Stimulated activated CD8-positive, alpha-beta memory T cell treated with anti-CD3 and anti-CD28 coated beads, Interleukin-2, amount 100 ng/mL, for 1 hour (primary cell): ENCODE measurements around the gene EXOC3.
"Not testable (repeated sequence)": the region's sequence is repeated elsewhere in the genome, so short reads cannot be mapped to it uniquely, and the experiment has no call there.

Source experiments
- DNase-seq, 2 donors: peaks; one replicate each; pipeline ENCODE4 v3.0.0-alpha.2; 2020; ENCODE audit warnings: low read depth in 2 of 2

EXOC3 gene

DNA sequence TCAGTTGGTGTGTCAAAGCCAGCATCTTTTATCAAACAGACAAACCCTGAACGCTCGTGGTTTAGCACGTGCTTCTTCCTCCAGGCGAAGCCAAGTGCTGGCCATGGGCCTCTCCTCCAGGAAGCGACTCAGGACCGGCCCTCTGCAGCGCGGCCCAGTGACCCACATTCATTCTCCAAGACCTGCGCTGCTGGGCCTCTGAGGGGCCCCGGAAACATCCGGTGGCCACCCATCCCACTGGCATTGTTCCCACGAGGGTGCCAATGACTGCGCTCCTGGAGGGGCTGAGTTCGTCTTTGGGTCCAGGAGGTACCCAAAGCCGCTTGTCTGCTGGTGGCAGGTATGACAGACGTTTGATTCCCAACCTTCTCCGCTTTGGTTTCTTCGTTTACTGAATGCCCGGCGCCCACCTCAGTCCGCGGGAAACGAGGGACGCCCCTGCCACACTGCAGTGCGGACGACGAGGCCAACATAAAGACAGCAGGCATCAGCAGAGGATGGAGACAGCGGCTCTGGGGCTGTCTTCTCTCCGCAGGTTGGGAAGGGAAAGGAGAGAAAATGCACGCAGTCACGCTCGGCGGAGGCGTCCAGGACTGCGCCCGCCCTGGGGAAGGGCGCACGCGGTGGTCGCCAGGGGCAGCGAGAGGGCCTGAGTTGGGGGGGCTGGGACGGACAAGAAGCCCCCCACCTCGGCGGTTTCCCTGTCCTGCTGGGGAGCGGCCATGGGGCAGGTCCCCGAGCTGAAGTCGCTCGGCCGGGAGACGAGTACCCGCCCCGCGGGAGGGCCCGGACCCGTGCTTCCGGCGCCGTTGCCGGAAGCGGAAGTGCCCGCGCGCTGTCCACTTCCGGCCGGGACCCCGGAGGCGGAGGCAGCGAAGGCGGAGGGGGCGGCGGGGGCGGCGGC is at the start of gene EXOC3:
Gene EXOC3 (plus strand): TSS at position 842 of the 904 bp plus-strand sequence. CDS start 3,030 bp downstream, outside the sequence.
- peak; percentile 53 to 57 for DNase-seq

DNA sequence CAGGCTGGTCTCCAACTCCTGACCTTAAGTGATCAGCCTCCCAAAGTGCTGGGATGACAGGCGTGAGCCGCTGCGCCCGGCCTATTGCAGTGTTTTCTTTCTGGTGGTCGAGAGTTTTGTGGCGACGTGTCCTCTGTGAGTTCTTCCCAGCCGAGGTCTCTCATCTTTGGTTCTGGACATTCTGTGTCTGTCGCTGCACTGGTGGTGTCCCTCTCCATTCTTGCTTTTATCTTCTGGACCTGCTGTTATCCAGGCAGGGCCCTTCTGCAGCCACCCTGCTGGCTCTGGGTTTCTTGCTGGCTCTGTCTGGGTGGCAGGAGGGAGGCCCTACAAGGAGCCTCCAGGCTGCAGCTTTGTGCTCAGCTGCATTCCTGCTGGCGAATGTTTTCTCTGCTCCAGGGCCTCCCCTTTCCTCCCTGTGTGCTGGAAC is 49.1 kb upstream of the EXOC3 start:
- no peak for DNase-seq

DNA sequence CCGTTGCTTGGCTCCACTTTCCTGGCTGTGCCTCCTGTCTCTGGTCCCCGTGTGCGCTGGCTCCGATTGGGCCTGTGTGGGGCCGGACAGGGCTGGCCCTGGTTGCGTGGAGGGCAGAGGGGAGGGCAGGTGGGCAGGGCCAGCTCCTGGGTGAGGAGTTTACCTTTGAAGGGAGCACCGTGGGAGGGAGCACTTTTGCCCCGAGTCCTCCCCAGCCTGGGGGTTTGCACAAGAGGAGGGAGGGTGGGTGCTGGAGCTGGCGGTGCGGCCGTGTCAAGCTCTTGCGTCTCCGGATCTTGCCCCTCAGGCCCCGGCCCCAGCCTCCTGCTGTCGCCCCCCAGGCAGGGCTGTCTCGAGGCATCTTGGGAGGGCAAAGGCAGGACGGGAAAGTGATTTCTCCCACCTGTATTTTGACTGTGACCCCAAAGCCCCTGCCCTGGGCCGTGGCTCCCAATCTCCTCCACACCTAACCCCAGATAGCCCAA is 48.3 kb upstream of the EXOC3 start:
- DNase-seq = no peak

DNA sequence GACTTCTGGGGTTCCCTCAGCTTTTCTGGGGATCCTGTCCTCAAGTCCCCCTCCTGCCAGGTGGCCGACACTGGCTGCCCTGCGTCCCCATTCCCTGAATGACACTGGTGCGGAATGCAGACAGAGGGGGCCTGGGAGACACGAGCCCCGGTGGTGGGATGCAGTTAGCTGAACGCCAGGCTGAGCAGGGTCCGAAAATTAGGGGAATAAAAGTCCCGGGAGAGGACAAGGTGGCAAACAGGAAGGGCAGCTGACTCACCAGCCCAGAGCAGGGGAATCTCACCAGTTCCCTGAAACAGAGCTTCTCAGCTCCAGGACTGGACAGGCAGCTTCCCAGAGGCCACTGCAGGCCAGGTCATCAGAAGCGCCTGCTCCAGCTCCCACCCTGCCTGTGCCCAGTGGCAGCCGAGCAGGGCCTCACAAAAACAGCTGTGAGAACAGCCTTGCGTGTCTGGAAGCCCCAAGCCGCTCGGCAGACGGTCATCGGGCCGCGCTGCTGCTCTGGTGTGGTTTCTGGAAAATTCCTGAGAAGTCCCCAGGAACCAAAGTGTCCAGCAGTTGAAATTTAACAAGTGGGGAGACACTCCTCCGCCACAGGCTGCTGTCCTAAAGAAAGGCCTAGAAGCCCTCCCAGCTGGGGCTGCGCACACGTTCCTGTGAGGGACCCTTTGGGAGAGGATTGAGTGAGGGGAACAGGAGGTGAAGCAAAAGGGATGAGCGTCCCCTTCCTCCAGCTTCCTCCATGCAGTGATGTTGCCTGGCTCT is 47.6 kb upstream of the EXOC3 start:
- DNase-seq = no peak

DNA sequence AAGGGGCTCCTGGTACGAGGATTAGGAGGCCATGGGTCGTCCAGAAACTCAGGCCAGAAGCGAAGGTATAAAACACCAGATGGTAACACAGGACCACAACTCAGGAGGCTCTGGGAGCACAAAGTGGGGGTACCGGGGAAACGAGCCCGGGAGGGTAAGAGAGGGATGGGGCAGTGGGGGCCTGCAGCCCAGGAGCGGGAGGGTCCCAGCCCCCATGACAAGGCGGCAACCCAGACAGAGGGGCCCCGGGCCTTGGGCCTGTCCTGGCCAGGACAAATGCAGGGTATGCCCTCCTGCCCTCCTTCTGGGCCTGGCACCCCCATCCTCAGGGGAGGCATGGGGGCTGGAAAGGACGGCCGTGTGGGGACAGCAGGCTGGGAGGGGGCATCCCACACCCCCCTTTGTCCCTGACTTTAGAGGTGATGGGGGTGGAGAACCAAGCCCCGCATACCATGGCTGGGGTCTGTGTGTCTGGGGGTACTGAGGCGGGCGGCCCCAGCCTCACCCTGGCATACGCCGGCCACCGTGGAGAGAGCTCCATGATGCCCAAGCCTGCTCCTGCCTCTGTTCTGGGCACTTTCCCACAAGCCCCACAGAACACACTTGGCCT is 47.0 kb upstream of the EXOC3 start:
- DNase-seq = no peak

DNA sequence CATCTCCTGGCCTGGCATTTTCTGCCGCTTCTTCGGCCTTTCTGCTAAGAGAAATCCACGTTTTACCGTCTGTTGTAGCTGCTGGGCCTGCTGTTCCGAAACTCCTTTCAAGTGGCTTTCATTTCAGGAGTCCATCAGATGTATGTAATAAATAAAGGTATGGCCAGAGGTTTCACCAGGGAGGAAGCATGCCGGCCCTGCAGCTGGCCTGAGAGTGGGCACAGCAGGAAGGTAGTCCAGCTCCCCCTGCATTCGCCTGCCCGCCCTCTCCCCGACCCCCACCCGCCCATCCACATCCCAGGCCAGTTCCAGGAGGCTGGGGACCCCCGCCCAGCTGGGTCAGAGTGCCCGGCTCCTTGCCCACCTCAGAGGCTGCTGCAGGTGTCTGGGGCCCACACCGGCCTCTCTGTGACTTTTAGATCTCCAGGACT is 46.4 kb upstream of the EXOC3 start:
- DNase-seq = no peak

DNA sequence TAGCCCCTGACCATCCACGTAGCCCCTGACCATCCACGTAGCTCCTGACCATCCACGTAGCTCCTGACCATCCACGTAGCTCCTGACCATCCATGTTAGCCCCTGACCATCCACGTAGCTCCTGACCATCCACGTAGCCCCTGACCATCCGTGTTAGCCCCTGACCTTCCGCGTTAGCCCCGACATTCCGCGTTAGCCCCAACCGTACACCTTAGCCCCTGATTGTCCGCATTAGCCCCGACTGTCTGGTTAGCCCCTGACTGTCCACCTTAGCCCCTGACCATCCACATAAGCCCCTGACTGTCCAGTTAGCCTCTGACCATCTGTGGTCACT is 44.9 kb upstream of the EXOC3 start:
- not testable (repeated sequence) for DNase-seq

DNA sequence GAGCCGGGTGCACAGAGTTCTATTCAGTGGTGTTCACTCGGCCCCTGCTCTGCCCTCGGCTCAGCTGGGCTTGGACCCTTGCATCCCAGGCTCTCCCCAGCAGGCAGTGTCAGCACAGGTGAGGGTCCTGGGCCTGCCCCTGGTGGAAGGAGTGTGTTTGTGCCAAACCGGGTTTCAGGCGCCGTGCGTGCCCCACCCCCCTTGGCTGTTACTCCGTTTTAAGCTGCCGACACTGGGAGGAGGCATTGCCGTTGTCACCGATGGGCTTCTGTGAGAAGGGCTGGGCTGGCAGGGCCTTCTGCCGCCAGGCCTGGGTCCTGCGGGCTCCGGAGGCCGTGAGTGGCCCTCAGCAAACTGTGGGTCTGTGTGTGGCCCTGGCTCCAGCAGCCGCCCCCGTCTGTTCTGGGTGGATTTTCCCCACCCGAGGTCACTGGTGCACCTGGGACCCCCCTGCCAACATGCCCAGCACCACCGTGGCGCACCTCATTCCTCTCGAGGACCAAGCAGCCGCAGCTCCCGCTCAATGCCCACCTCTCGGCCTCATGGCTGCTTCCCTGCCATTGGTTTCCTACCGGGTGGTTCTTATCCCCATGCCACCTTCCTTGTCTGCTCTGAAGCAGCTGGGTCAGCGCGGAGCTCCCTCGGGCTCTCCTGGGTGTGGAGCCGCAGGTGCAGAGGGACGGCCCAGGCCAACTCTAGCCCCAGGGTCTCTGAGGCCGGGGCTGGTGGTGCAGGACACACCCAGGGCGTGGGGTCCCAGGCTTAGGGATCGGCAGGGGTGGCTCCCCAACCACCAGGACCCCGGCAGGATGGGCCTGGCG is 44.3 kb upstream of the EXOC3 start:
- DNase-seq = no peak

DNA sequence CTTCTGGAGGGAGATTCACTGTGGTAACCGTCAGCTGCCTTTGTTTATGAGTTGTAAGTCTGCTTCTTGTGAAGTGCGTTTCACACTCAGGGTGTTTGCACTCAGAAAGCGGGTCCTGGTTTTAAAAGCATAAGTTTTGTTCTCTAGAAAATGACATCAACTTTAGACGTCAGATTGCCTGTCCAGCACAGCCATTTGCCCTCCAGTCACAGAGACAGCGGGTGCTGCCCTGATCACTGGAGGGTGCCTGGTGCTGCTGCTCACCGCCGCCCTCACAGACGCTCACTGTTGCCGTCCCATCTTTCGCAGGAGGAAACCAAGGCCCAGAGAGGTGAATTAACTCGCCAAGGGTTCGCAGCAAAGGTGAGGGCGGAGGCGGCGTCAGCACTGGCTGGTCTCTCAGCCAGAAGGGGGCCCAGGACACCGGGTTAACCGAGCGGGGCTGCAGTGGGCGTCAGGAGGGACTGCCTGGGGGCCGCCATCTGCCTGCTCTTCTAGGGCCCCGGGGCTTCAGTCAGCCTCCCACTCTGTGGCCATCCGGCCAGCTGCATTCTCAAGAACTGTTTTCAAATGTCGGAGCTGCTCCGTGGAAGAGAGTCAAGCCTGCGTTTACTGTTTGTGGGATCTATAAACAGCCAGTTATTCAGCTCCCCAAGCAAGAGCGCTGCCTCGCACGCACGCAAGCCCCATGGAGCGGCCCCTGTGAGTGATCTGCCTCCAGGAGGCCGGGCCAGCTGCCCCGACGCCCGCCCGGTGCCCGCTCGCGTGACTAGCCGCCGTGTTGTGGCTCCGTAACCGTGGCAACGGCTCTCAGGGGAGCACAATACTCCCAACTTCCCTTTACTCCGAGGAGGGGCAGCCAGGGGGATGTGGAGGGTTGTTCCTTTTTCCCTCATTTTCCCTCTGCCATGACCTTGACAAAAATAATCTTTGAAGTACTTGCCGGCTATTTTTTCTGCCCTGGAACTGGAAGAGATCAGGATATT is 43.4 kb upstream of the EXOC3 start:
- DNase-seq = no peak

DNA sequence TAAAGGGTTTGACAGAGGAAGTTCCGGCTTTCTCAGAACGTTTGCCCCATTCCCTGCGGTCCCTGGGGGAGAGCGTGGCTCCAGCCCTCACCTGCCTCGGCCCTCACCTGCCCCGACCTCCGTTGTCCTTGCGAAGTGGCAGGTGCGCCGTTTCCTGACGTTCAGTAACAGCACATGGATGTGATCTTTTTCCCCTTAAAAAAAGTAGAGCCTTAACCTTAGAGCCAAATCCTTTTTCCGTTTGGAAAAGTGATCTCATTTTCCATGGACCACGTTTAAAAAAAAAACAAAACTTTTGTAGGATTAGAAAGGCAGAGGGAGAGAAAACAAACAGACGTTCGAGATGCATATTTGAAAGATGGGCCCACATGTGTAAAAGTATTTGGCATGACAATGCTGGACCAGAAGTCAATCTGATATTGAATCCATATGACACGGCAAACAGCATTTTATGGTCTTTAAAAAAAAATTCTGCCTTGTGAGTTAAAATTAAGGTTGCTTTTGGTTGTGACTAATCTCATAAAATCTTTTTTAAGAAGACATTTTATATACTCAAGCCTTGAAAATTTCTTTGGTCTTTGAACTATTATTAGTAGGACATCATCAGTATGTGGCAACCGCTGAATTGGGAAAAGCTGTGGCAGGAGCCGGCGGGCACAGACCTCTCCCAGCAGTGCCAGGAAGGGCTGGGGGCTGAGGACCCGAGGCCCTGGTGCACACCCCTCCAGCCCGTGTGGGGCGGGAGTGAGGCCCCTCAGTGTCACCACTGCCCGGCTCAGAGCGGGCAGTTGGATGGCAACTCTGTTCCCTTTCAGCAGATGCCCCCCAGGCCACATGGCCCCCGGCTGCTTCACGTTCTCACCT is 42.5 kb upstream of the EXOC3 start:
- DNase-seq = no peak

DNA sequence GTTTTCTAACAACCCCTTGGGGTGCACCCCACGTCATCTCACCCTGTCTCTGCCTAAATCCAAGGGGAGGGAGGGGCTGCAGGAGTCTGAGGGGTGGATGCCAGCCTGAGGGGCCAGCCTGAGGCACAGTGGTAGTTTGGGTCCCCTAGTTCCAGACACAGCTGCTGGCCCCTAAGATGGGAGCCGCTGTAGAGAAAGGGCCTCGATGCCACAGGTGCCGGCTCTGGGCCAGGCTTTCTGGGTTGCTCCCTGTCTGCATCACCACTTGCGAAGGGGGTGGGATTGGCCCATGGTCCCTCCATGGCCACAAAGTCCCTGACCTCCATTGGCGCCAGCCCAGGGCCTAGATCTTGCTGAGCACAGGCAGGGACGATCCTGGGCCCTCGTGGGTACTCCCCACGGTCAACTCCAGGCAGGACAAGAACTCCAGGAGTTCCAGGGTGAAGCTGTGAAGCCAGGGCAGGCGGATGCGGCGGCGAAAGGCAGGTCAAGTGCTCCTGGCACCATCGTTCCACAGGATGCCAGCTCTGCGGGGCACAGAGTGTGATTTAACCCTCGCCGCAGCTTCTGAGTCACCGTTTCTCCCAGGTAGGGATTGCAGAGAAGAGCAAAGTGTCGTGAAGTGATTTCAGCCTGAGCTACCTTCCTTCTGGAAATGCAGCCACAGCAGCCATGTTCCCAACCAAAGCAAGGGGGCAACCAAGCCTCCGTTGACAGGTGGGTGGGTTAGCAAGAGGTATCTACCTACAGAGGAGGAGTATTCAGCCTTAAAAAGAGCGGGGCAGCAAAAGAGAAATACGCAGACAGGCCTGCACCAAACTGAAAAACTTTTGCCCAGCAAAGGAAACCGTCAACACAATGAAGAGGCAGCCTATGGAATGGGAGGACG is 41.6 kb upstream of the EXOC3 start:
- DNase-seq = no peak

DNA sequence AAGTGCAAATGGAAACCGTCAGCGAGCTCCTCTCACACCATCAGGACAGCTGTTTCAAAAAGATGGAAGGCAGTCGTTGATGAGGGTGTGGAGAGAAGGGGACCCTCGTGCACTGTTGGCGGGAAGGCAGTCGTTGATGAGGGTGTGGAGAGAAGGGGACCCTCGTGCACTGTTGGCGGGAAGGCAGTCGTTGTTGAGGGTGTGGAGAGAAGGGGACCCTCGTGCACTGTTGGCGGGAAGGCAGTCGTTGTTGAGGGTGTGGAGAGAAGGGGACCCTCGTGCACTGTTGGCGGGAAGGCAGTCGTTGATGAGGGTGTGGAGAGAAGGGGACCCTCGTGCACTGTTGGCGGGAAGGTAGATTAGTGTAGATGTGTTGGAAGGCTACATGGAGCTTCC is 40.8 kb upstream of the EXOC3 start:
- not testable (repeated sequence) for DNase-seq

DNA sequence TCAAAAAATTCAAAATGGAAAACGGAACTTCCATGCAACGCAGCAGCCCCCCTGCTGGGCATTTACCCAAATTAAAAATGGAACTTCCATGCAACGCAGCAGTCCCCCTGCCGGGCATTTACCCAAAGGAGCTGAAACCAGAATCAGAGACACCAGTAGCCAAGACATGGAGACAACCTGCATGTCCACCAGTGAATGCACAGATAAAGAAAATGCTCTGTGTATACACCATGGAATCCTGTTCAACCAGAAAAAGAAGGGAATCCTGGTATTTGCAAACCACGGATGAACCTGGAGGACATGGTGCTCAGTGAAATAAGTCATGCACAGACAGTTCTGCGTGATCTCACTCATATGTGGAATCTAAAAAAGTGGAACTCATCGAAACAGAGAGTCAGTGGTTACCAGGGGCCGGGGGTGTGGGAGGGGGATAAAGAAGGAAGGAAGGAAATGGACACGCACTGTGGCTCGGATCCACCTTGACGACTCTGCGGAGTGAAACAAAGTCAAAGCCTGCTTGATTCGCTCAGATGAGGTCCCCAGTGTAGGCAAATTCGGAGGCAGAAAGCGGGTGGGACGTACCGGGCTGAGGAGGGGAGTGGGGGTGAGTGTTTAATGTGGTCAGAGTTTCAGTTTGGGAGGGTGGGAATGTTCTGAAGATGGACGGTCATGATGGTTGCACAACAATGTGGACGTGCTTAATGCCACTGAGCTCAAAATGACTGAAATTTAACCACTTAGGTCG is 40.2 kb upstream of the EXOC3 start:
- no peak for DNase-seq

DNA sequence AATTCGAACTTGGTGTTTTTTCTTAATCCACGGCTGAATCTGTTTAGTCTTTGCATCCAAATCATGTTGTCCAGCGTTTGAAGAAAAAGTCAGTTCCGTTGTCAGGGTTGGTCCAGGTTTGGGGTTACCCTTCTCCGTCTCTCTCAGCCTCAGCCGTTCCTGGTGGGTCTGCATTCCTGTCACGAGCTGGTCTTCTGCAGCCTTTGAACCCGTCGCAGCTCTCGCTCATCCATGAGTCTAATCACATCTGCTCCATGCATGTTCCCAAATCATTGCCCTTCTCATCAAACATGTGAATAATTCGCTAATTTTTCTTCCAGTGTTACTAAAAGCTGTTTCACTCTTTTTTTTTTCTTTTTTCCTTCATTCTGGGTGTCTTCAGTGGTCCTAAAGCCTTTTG is 39.0 kb upstream of the EXOC3 start:
- no peak for DNase-seq

DNA sequence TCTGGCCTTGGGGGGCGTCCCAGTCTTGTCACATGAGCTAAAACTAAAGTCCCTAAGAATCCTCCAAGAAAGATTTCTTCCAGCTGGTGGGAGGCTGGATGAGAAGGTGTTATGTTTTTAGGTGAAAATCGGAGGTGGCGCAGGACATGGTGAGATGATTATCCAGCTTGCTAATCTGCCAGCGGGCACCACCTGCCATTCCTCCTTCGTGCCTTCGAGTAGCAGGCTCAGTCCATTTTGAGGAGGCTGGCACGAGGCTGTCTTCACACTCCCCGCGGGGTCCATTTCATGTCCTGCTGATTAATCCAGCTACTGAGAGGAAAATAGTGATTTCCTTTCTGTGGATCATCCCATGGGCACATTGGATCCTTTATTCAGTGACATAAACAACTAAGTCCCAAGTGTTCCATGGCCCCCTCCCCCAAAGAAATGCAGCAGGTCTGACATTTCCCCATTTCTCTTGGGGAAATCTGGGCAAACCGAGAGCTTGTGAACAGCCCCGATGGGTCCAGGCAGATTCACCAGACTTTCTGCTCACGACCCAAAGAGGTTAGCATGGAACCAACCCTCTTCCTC is 38.2 kb upstream of the EXOC3 start:
- DNase-seq = no peak

DNA sequence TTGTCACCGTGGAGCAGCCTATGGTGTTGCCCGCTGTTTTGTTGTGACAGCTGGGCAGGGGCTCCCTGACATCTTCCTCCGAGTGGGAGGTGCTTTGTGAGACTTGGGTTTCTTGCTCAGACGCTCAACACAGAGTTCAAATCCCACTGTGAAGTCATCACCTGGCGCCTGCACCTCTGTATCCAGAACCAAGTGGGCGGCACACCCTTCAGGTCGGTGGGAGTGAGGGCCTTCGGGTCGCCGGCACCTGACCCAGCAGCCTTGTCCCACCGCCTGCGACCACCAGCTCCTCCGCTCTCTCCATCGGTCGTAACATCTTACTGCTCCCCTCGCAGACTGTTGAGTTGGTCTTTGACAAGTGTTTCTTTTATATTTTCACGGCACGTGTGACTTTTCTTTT is 37.6 kb upstream of the EXOC3 start:
- no peak for DNase-seq

DNA sequence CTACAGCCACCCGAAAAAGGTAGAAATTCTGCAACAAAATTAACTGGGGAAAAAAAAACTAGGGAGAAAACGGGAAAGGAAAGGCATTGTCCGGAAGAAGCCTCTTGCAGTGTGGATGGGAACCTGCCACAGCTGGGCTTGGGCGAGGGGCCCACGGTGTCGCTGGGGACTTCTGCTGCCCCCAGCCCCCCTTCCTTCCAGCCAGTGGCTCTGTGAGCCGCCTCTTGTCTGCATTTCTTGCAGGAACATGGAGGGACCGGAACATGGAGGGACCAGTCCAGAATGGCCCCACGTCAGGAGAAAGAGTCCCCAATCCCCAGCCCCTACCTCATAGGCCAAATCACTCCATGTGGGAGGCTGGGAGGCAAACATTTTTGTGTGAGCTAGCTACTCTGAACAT is 36.9 kb upstream of the EXOC3 start:
- no peak for DNase-seq
